Suprapubic skin (tissue), 4 donors: ENCODE results near the gene TSC22D3.

Experiments
- EP300 ChIP-seq: sonication (generic); formaldehyde crosslinking; IDR thresholded peaks from one replicate; pipeline ENCODE4 v1.6.1; 2017; ENCODE audit warnings: antibody characterized with exemption
- POLR2A ChIP-seq, 2 donors: fragments of 450-650 bp; IDR thresholded peaks; one replicate each; pipeline ENCODE4 v1.6.1; 2017; ENCODE audit warnings: antibody characterized with exemption in 2 of 2, mild to moderate bottlenecking in 2 of 2, moderate library complexity in 2 of 2
- POLR2AphosphoS5 ChIP-seq, 3 donors: sonication (generic); formaldehyde crosslinking; IDR thresholded peaks; one replicate each; pipeline ENCODE4 v1.6.1; 2017; ENCODE audit warnings: antibody characterized with exemption in 3 of 3
- TF ChIP-seq, protein P1 (sequence below), 2 donors: fragments of 200-600 bp in 1 of 2; fragments of 450-650 bp in 1 of 2; sonication (generic) in 1 of 2; IDR thresholded peaks; one replicate each; pipeline ENCODE4 v1.5.1; 2016 to 2019; ENCODE audit warnings: antibody characterized with exemption in 2 of 2, mild to moderate bottlenecking in 1 of 2, moderate library complexity in 1 of 2

DNA sequence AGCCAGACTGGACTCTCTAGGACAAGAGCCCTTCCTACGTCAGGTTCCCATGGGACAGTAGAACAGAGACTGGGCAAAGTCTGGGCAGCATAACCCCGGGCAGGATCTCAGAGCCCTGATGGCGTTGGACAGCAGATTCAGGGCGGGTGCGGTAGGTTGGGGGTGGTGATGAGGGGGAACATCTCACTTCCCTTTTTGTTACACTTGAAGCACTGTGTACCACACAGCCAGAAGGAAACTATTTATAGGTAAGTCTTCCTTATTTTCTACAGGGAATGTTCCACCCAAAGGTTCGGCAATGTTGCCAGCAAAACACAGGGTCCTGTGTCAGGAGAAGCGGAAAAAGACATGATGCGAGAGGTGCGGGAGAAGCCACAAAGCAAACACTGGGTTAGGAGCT is 54.3 kb downstream of the TSC22D3 start:
- TF ChIP-seq POLR2AphosphoS5 (IDR thresholded peaks at IDR 0.05), result no peak
- TF ChIP-seq, protein P1, sequence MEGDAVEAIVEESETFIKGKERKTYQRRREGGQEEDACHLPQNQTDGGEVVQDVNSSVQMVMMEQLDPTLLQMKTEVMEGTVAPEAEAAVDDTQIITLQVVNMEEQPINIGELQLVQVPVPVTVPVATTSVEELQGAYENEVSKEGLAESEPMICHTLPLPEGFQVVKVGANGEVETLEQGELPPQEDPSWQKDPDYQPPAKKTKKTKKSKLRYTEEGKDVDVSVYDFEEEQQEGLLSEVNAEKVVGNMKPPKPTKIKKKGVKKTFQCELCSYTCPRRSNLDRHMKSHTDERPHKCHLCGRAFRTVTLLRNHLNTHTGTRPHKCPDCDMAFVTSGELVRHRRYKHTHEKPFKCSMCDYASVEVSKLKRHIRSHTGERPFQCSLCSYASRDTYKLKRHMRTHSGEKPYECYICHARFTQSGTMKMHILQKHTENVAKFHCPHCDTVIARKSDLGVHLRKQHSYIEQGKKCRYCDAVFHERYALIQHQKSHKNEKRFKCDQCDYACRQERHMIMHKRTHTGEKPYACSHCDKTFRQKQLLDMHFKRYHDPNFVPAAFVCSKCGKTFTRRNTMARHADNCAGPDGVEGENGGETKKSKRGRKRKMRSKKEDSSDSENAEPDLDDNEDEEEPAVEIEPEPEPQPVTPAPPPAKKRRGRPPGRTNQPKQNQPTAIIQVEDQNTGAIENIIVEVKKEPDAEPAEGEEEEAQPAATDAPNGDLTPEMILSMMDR (IDR thresholded peaks at IDR 0.05), result no peak
- TF ChIP-seq EP300, result no peak
- no peak for TF ChIP-seq POLR2A (IDR thresholded peaks at IDR 0.05)
